ENCODE data around the gene SSC4D. TPM values are rescaled to one million over a fixed set of nuclear protein-coding genes. Genes with fewer than 3 reads are reported as not detected.
"Not testable (repeated sequence)": the region's sequence is repeated elsewhere in the genome, so short reads cannot be mapped to it uniquely, and the experiment has no call there.

Gene SSC4D
- total RNA-seq, 1 donor from 2014 or later: 0.79 TPM

DNA sequence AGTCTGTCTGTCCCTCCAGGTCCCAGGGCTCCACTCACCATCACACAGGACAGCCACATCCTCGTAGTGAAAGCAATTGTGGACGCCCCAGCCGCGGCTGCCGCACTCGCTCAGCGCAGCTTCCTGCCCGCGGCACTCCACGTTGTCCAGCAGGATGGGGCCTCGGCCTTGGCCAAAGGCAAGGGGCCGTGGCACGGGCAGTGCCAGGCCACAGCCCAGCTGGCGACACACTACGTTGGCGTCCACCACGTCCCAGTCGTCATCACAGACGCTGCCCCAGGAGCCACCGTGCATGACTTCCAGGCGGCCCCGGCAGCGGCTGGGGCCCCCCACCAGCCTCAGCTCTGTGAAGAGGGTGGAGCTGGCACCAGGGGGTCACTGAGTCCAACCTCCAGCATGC is 9.2 kb downstream of the SSC4D start:
- FAIRE-seq: no peak
- TF ChIP-seq, protein P1, sequence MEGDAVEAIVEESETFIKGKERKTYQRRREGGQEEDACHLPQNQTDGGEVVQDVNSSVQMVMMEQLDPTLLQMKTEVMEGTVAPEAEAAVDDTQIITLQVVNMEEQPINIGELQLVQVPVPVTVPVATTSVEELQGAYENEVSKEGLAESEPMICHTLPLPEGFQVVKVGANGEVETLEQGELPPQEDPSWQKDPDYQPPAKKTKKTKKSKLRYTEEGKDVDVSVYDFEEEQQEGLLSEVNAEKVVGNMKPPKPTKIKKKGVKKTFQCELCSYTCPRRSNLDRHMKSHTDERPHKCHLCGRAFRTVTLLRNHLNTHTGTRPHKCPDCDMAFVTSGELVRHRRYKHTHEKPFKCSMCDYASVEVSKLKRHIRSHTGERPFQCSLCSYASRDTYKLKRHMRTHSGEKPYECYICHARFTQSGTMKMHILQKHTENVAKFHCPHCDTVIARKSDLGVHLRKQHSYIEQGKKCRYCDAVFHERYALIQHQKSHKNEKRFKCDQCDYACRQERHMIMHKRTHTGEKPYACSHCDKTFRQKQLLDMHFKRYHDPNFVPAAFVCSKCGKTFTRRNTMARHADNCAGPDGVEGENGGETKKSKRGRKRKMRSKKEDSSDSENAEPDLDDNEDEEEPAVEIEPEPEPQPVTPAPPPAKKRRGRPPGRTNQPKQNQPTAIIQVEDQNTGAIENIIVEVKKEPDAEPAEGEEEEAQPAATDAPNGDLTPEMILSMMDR (IDR thresholded peaks at IDR 0.05; ENCODE audit: insufficient read depth, low read length, severe bottlenecking): no peak
- peaks cover 3% of the 10 kb centered on the region for H3K36me3 ChIP-seq (ENCODE audit: control insufficient read depth, insufficient read depth, low read length)
- no peak overlapping the region for H3K4me3 ChIP-seq (ENCODE audit: low read depth, low read length)
- no peak for DNase-seq (ENCODE audit: low read depth)
- H3K27me3 ChIP-seq (ENCODE audit: control insufficient read depth, insufficient read depth, low read length): no peaks in the 10 kb centered on the region

DNA sequence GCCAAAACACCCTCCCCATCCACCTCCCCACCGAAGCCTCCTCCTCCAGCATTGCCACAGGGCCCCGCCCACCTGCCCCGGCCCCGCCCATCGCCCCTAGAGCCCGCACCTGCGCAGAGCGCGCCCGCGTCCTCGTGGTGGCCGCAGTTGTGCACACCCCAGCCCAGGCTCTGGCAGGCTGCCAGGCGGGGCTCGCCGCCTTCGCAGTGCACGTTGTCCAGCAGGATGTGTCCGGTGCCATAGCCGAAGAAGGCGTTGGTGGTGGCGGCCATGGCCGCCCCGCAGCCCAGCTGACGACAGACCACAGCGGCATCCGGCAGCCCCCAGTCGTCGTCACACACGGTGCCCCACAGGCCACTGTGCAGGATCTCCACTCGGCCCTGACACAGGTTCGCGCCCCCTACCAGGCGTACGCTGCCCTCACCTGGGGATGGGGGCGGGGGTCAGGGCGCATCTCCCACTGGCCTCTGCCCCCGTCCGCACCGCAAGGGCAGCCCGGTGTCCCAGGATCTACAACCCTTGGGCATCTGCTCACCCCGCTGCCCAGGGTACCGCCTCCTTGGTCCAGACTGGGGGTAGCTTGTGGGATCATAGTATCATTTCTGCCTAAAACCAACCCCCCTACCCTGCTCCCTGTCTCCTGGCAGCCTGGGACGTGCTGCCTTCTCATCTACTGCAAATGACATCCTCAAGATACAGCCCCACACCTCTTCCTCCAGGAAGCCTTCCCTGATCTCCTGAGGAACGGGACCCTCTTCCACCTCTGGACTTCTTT is 11.9 kb downstream of the SSC4D start:
- TF ChIP-seq, protein P1 (IDR thresholded peaks at IDR 0.05; ENCODE audit: insufficient read depth, low read length, severe bottlenecking): no peak
- peak overlapping the region; percentile 58 for H3K4me3 ChIP-seq (ENCODE audit: low read depth, low read length)
- H3K27me3 ChIP-seq (ENCODE audit: control insufficient read depth, insufficient read depth, low read length): no peaks in the 10 kb centered on the region
- FAIRE-seq: no peak
- DNase-seq (ENCODE audit: low read depth): peak; percentile 40
- peaks cover 3% of the 10 kb centered on the region for H3K36me3 ChIP-seq (ENCODE audit: control insufficient read depth, insufficient read depth, low read length)

DNA sequence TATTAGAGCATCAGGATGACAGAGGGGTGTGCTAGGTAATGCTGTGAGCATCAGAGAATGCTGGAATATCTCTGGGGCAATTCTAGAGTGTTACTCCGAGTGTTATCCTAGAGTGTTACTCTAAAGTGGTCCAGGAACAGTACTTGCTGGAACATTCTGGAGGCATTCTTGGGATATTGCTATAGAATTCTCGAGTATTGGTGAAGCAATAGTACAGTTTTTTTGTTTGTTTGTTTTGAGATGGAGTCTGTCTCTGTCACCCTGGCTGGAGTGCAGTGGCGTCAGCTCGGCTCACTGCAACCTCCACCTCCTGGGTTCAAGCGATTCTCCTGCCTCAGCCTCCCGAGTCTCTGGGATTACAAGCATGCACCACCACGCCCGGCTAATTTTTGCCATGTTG is 12.6 kb downstream of the SSC4D start:
- FAIRE-seq: no peak

DNA sequence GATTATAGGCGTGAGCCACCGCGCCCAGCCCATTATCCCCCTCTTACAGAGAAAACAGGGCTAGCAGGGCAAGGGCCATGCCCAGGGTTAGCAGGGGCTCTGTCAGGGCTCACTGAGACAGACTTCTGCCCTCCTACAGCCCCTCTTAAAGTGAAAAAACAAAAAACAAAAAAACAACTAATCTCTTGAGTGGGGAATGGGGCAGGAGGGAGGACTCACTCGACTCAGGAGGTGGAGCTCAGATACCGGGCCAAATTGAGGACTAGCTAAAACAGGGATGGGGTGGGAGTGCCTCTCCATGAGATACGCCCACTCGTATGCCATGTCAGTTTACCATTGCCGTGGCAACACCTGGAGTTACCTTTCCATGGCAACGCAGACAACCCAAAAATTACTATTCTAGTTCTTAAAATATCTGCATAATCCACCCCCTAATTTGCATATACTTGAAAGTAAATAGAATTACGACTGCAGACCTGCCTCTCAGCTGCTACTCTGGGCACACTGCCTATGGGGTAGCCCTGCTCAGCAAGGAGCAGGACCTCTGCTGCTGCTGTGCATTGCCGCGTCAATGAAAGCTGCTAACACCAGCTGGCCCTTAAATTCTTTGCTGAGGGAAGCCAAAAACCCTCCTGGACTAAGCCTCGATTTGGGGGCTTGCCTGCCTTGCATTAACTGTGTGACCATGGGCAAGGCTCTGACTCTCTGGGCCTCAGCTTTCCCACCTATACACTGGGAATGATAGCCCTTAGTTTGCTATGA is 13.4 kb downstream of the SSC4D start:
- DNase-seq (ENCODE audit: low read depth): no peak
- TF ChIP-seq, protein P1 (IDR thresholded peaks at IDR 0.05; ENCODE audit: insufficient read depth, low read length, severe bottlenecking): no peak
- no peak for FAIRE-seq
- Histone ChIP-seq H3K4me3 (ENCODE audit: low read depth, low read length) (no peak overlapping the region), H3K36me3 (ENCODE audit: control insufficient read depth, insufficient read depth, low read length) (peaks cover 3% of the 10 kb centered on the region), H3K27me3 (ENCODE audit: control insufficient read depth, insufficient read depth, low read length) (no peaks in the 10 kb centered on the region)

More for the DNA sequence above, 12.6 kb downstream of the SSC4D start:
- TF ChIP-seq, protein P1 (IDR thresholded peaks at IDR 0.05; ENCODE audit: insufficient read depth, low read length, severe bottlenecking): no peak
- DNase-seq (ENCODE audit: low read depth): no peak
- Histone ChIP-seq H3K36me3 (ENCODE audit: control insufficient read depth, insufficient read depth, low read length) (peaks cover 3% of the 10 kb centered on the region), H3K27me3 (ENCODE audit: control insufficient read depth, insufficient read depth, low read length) (no peaks in the 10 kb centered on the region), H3K4me3 (ENCODE audit: low read depth, low read length) (no peak overlapping the region)

DNA sequence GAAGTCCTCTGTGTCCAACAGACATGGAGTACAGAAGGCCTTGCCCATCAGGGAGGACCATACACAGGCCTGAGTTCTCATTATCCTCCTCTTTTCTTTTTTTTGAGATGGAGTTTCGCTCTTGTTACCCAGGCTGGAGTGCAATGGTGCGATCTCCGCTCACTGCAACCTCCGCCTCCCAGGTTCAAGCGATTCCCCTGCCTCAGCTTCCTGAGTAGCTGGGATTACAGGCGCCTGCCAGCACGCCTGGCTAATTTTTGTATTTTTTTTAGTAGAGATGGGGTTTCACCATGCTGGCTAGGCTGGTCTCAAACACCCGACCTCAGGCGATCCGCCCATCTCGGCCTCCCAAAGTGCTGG is 13.9 kb downstream of the SSC4D start:
- not testable (repeated sequence) for DNase-seq (ENCODE audit: low read depth); H3K36me3 ChIP-seq (ENCODE audit: control insufficient read depth, insufficient read depth, low read length); FAIRE-seq; H3K27me3 ChIP-seq (ENCODE audit: control insufficient read depth, insufficient read depth, low read length); H3K4me3 ChIP-seq (ENCODE audit: low read depth, low read length)

DNA sequence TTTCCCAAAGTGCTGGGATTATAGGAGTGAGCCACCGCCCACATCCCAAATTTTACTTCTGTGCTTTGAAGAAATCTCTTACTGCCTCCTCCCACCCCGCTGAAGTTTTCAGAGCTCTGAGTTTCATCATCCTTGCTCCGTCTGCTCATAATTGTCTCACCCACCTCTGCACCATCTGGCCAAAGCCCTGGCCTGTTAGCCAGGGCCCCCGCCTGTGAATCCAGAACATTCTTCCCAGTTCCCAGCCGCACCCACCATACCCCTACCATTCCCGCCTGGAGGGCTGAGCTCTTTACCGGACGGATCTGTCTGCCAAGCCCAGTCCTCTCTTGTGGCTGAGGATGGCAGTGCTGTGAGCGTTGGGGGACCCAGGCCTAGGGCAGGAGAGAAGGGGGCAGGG is 14.5 kb downstream of the SSC4D start:
- H3K27me3 ChIP-seq (ENCODE audit: control insufficient read depth, insufficient read depth, low read length): no peaks in the 10 kb centered on the region
- TF ChIP-seq, protein P1 (IDR thresholded peaks at IDR 0.05; ENCODE audit: insufficient read depth, low read length, severe bottlenecking): no peak
- H3K36me3 ChIP-seq (ENCODE audit: control insufficient read depth, insufficient read depth, low read length): peaks cover under 1% of the 10 kb centered on the region
- DNase-seq (ENCODE audit: low read depth): no peak
- no peak overlapping the region for H3K4me3 ChIP-seq (ENCODE audit: low read depth, low read length)
- FAIRE-seq: no peak
